GM18526 (cell line): Measurements from ENCODE around the gene DCK.

Source experiments
- POLR2A ChIP-seq: IDR thresholded peaks from 3 replicates; pipeline ENCODE4 v1.6.1; 2011; ENCODE audit not compliant: insufficient read length; ENCODE audit errors: extremely low read depth

The DCK gene

DNA sequence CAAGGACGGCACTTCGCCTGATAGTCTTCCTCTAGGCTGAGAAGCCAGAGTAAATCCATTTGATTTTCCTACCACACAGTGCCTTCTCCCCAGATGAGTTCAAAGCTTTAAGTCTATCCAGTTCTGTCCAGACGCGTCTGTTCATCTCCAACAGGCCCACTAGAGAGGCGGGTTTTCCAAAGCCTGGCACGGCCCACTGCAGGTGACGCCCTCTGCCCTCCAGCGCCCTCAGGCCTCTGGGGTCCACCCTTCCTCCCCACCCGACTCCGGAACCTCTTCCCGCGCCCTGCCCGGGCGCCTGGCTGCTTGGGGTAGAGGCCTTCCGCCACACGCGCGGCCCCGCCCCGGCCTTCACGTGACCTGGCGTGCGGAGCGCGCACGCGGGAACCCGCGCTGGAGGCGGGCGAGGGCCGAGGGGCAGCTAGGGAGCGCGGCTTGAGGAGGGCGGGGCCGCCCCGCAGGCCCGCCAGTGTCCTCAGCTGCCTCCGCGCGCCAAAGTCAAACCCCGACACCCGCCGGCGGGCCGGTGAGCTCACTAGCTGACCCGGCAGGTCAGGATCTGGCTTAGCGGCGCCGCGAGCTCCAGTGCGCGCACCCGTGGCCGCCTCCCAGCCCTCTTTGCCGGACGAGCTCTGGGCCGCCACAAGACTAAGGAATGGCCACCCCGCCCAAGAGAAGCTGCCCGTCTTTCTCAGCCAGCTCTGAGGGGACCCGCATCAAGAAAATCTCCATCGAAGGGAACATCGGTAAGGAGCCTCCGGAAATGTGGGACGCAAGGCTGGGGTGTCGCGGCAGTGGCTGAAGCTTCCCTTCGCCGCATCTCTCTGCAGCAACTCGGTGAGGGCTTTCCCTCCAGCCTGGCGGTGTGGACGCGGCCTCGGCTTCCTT is at the start of gene DCK:
DCK (plus strand) TSS at position 469 of the 888 bp plus-strand sequence; CDS start at position 656, 187 bp downstream.
- TF ChIP-seq POLR2A: peak; percentile 83

DNA sequence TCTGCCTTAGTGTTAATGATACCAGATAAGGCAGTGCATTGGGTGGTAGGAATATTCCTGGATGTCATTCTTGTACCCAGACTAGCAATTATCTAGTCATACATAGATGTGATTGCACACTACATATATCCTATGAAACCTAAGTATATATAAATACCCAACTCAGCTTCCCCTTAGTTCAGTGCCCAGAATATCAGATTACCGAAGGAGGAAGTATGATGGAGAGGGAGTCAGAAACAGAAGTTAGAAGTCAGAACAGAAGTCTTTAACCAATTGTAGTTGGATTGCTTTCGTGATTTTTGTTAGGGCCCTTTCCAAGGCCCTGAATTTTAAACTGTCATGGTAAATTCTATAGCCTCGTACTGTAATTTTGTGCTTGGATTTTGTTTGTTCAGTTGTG is 48.4 kb upstream of the DCK start:
- TF ChIP-seq POLR2A: no peak

DNA sequence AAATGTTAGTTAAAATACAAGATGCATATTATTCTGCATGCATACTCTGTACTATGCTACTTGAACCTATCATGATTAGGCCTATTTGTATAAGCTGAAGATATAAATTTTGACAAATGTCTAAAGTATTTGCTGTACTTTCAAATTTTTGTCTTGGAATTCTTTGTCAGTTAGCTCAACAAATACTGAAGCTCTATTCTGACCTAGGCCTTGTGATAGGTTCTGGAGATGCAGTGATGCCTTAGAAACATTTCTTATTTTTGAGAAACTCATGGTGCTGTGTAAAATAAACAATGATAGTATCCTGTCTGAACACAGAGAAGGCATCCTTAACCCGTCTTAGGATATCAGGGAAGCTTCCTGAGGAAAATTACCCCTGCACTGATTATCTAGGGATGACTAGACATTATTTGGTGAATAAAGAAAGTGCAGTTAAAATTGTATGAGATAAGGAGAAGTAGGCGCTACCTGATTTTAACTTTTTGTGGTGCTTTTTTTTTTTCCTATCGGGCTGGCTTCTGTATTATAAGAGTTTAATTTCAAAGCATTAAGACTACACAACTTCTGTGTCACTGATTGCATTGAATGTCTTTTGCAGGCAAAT is 47.9 kb upstream of the DCK start:
- TF ChIP-seq POLR2A: no peak

DNA sequence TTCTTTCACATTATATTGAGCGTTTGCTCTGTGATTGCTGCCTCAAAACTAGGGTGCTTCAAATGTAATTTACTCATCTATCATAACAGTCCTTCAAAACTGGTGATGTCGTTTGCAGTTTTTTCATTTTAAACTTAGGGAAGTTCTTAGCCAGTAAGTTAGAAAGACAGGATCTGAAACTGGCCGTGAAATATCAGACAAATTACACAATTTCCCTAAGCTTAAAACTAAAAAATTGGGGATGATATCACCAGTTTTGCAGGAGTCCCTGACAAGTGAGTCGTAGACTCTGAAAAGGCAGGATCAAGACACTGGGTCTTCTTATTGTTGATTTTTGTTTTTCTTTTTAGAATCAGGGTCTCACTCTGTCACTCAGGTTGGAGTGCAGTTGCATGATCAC is 46.5 kb upstream of the DCK start:
- TF ChIP-seq POLR2A: no peak

DNA sequence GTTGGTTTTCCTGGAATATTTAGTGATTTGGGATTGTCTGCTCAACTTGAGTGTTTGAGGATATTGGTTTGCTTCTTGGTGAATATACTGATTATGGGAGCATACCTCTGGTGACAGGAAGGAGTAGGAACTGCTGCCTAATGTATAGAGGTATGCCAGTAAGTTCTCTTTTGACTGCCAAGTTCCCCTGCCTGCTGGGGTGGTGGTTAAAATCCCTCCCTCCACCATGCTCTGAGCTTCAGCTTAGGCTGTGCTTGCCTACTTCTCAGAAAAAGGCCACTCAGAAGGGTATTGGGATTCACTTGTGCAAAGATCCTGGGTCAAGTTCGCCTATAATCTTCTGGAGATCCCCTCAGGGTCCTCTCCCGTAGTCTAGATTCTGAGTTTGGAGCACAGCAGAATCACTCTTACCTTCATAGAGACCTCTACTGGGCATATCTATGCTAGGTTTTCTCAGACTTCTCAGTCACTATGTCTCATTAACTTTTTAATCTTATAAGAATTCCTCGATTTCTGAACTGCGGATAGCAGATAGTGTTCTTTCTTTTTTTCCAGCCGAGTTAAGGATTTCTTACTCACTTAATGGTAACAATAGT is 44.7 kb upstream of the DCK start:
- no peak for TF ChIP-seq POLR2A

DNA sequence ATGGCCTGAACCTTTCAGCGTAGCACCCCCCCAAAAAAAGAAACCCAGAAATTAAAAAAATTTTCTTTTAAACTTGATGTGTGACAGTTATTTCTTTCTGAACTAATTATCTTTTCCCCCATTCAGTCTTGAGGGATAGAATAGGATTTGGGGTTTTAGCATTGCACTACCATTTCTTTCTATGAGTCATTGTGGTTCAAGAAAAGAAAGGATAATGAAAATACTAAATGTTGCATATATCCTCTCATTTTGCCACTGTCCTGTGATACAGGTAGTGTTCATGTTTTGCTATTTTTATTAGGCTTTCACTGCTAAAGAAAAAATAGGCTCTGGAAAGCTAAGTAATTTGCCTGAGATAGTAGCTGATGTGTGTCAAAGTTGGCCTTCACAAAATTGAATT is 39.4 kb upstream of the DCK start:
- no peak for TF ChIP-seq POLR2A

DNA sequence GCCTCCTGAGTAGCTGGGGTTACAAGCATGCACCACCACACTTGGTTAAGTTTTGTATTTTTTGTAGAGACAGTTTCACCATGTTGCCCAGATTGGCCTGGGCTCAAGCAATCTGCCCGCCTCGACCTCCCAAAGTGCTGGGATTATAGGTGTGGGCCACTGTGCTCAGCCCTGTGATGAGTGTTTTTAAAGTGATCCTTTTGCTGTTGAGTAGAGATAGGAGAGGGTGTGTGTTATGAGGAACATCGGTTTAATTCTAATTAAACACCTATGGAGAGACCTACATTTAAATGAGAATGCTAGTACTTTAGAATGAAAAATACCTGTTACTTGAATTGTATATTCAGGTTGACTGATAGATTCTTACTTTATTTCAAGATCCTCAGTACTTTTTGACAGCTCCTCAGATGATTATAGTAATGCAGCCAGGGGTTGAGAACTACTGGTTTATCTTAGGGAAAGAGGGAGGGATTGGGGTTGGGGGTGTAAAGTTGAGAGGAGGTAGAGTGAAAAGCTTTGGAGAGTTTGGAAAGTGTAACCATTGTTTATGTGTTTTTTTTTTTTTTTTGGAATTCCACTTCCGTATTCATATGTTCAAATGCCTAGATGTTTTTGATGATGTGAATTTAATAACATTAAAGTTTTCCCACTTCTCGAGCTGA is 36.8 kb upstream of the DCK start:
- no peak for TF ChIP-seq POLR2A

DNA sequence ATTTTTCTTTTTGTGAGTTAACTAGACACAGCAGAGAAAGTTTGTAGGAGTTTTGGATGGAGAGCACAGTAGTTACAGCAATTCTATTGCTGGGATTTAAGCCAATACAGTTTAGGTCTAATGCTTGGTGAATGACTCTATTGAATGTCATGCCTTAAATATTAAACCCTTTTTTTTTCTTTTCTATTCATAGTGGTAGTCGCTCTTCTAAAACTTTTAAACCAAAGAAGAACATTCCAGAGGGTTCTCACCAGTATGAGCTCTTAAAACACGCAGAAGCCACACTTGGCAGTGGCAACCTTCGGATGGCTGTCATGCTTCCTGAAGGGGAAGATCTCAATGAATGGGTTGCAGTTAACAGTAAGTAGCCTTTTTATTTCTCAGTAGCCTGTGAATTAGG is 34.8 kb upstream of the DCK start:
- no peak for TF ChIP-seq POLR2A

DNA sequence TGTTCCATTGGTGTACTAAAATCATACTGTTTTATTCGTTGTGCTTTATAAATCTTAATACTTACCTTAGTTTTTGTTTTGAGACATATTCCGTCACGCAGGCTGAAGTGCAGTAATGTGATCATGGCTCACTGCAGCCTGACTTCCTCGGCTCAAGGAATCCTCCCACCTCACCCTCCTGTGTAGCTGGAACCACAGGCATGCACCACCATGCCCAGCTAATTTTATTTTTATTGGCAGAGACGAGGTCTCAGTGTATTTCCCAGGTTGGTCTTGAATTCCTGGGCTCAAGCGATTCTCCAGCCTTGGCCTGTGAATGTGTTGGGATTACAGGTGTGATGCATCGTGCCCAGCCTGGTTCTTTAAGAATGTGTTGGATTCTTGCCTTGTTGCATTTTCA is 24.4 kb upstream of the DCK start:
- TF ChIP-seq POLR2A: no peak

DNA sequence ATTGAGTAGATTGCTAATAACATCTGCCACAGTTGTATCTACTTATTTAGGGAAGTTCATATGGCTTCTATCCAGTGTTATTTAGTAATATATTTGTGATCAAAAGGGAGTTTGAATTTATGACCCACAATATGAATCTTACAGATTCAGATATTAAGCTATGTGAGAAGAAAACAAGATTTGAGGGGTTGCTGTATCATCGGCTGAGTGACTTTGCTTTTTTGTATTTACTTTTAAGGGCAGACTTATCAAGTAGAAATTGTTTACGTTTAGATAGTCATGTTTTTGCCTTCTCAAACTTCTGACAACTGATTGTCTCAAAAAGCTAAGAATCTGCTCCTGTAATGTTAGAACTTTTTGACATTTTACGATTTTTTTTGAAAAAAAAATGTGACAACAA is 17.2 kb upstream of the DCK start:
- TF ChIP-seq POLR2A: no peak

DNA sequence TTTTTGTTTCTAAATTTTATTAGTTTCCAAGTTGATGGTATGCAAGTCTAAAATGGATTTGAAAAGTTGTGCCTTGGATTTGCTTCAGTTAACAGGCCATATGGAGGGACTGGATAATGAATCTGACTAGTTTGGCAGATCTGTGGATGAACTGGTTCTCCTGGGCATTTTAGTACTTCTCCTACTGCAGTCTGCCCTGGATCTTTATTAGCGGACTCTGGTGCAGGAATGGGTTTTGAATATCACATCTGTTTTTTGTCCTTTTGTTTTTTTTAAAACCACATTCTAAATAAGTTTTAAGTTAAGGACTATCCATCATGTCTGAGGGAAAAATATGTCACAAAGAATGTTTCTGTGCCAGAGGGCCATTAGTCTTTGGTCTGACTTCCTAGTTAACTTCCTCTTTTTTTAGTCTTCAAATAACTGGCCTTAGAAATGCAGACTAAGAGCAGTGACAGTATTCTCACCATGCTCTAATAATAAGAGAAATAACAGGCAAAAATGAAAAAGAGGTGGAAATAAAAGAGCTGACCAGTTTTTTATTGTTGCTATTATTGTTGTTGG is 13.9 kb upstream of the DCK start:
- TF ChIP-seq POLR2A: no peak

DNA sequence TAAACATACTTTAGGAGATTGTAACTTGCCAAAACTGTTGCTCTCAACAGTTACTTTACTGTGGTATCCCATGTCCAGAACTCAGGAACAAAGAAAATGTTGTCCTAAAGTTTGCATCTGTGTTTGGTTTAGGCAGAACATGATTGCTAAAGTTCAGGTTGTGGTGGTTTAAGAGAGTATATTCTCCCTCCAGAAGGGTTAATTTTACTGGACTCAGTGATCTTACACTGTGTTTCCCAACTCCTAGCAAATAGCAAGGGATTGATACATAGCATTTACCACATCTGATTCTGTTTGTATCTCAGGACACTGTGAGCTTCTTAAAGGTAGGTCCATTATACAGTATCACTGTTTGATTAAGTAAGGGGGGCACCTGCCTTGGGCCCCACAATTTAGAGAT is 13.3 kb upstream of the DCK start:
- no peak for TF ChIP-seq POLR2A

DNA sequence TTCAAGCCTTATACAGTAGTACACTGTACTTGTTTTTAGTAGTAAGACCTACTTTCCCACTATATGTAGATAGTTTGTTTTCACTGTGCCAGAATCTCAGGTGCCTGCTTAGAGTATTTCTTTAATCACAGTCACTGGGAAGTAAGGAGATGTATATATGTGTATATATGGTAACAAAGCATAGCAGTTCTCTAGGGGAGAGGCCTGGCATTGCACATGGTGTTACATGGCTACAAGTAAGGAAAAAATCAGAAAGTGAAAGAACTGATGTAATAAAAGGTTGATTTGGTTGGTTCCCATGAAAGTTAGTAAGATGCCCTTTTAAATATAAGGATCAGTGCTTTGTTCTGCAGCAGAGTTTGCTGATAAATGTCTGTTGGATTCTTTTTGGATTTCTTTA is 9.3 kb upstream of the DCK start:
- no peak for TF ChIP-seq POLR2A

DNA sequence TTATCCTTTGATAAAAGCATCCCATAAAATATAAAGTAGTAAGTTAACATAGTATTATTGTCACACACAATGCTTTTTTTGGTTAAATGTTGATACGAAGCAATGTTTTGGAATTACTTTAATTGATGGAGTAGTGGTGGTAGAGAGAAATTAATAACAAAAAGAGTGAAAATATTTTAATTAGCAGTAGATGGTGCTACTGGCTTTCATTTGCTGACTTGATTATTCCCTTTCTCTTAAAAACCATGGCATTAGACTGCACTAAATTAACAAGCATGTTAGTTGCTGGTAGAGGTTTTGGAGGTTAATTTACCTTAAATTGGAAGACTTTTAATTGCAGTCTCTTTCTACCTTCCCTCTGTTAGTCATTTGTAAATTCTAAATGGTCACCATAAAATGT is 8.9 kb upstream of the DCK start:
- TF ChIP-seq POLR2A: no peak

DNA sequence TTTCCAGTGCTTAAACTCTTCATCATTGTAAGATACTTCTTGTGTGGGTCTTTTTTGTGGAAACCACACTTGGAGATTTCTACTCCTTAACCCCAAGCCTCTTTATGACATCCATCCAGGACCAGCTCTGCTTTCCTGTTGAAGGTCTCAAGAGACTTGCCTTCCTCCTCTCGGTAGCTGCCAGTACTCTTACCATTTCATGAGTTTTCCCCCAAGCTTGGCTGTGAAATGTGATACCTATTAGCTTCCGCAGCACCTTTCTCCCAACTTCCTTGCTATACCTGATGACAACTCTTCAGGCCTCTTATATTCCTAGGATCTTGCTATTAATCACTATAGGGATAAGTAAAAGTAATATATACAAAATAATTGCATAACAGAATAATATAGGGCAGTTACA is 1.9 kb upstream of the DCK start:
- no peak for TF ChIP-seq POLR2A
